Suprapubic skin (tissue), 3 donors: ENCODE measurements around the gene ANKRD42.

Experiments used
- POLR2AphosphoS5 ChIP-seq, 3 donors: sonication (generic); formaldehyde crosslinking; IDR thresholded peaks; one replicate each; pipeline ENCODE4 v1.6.1; 2017; ENCODE audit warnings: antibody characterized with exemption in 3 of 3
- TF ChIP-seq, protein P1 (sequence below), 2 donors: fragments of 200-600 bp in 1 of 2; fragments of 450-650 bp in 1 of 2; sonication (generic) in 1 of 2; IDR thresholded peaks; one replicate each; pipeline ENCODE4 v1.5.1; 2016 to 2019; ENCODE audit warnings: antibody characterized with exemption in 2 of 2, mild to moderate bottlenecking in 1 of 2, moderate library complexity in 1 of 2

DNA sequence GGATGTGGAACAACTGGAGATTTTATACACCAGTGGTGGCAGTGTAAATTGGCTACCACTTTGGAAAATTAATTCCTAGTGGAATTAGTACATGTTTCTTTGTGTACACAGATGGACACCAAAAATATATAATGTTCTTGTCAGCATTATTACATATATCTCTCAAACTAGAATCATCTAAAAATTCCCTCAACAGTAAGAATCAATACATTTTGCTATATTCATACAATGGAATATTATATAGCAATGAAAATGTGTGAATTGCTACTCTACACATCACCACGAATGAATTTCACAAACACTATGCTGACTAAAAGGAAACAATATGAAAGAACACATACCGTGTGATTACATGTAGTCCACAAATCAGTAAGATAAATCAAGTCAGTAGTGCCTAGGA is 58.8 kb downstream of the ANKRD42 start:
- TF ChIP-seq POLR2AphosphoS5 (IDR thresholded peaks at IDR 0.05): no peak
- TF ChIP-seq, protein P1, sequence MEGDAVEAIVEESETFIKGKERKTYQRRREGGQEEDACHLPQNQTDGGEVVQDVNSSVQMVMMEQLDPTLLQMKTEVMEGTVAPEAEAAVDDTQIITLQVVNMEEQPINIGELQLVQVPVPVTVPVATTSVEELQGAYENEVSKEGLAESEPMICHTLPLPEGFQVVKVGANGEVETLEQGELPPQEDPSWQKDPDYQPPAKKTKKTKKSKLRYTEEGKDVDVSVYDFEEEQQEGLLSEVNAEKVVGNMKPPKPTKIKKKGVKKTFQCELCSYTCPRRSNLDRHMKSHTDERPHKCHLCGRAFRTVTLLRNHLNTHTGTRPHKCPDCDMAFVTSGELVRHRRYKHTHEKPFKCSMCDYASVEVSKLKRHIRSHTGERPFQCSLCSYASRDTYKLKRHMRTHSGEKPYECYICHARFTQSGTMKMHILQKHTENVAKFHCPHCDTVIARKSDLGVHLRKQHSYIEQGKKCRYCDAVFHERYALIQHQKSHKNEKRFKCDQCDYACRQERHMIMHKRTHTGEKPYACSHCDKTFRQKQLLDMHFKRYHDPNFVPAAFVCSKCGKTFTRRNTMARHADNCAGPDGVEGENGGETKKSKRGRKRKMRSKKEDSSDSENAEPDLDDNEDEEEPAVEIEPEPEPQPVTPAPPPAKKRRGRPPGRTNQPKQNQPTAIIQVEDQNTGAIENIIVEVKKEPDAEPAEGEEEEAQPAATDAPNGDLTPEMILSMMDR (IDR thresholded peaks at IDR 0.05): no peak
